Panc1 (cell line): ENCODE data around the gene CCDC57. TPM values are rescaled to one million over a fixed set of nuclear protein-coding genes. Genes with fewer than 3 reads are reported as not detected.

ENCODE experiments used
- ATAC-seq: fragments of 200-7000 bp; cut with Tn5 transposase; 2 replicates; pipeline ENCODE4 v1.9.1; 2020; ENCODE audit warnings: mild to moderate bottlenecking, moderate library complexity
- BruUV-seq: library from RNA; stranded (reverse); fragments of 400-500 nt; replicated peaks from 2 replicates; lab custom pipeline; 2021; lab: Mats Ljungman, UMichigan
- CTCF ChIA-PET: fragments of 300-600 bp; sonication (Branson Sonifier 250); formaldehyde crosslinking; loops from one replicate; lab custom pipeline; 2022; ENCODE audit warnings: antibody characterized with exemption; lab: Charles Lee
- POLR2A ChIA-PET: fragments of 300-600 bp; sonication (Branson Sonifier 250); formaldehyde crosslinking; loops from one replicate; lab custom pipeline; 2022; ENCODE audit warnings: antibody characterized with exemption; lab: Charles Lee
- DNase-seq: peaks from one replicate; pipeline ENCODE4 v3.0.0-alpha.2; 2010; ENCODE audit warnings: low read depth, low spot score
- H3K27ac ChIP-seq: 2 replicates; pipeline ENCODE4 v1.5.1; 2011; ENCODE audit warnings: mild to moderate bottlenecking, low read length, inconsistent platforms
- H3K27me3 ChIP-seq: fragments of 200-500 bp; sonication (Bioruptor generic); 2 replicates; pipeline ENCODE4 v1.6.0; 2014; ENCODE audit warnings: low read length, inconsistent platforms; ENCODE audit not compliant: control insufficient read depth, insufficient read depth
- H3K36me3 ChIP-seq: fragments of 200-500 bp; sonication (Bioruptor generic); 2 replicates; pipeline ENCODE4 v1.5.1; 2014; ENCODE audit warnings: inconsistent platforms, mild to moderate bottlenecking, low read length, moderate library complexity; ENCODE audit not compliant: control insufficient read depth, insufficient read depth
- H3K4me1 ChIP-seq: 2 replicates; pipeline ENCODE4 v1.5.1; 2011; ENCODE audit warnings: inconsistent platforms, mild to moderate bottlenecking, low read length, moderate library complexity; ENCODE audit not compliant: control insufficient read depth, insufficient read depth
- H3K4me3 ChIP-seq, 2 experiments: 2 replicates each; pipeline ENCODE4 v1.5.1; 2011 to 2012; ENCODE audit warnings: low read depth in 2 of 2, low read length in 2 of 2, mild to moderate bottlenecking in 2 of 2, inconsistent platforms in 1 of 2, moderate library complexity in 1 of 2
- H3K9me3 ChIP-seq: fragments of 200-500 bp; sonication (Bioruptor generic); 2 replicates; pipeline ENCODE4 v1.5.1; 2014; ENCODE audit warnings: low read depth, mild to moderate bottlenecking, inconsistent platforms, low read length, moderate library complexity; ENCODE audit not compliant: control insufficient read depth, insufficient read depth
- CTCF ChIP-seq: fragments of 450-650 bp; IDR thresholded peaks from 2 replicates; pipeline ENCODE4 v1.5.1; 2017; ENCODE audit warnings: mild to moderate bottlenecking
- POLR2AphosphoS5 ChIP-seq: IDR thresholded peaks from 2 replicates; pipeline ENCODE4 v1.6.1; 2012; ENCODE audit warnings: mild to moderate bottlenecking, low read depth, low read length, moderate library complexity
- REST ChIP-seq, 2 experiments: IDR thresholded peaks; 2 replicates each; pipeline ENCODE4 v1.6.1; 2011 to 2012; ENCODE audit warnings: low read depth in 2 of 2, control low read depth in 1 of 2, low read length in 1 of 2, mild to moderate bottlenecking in 1 of 2, moderate library complexity in 1 of 2; ENCODE audit not compliant: insufficient read depth in 1 of 2
- SIN3A ChIP-seq: IDR thresholded peaks from 2 replicates; pipeline ENCODE4 v1.6.1; 2012; ENCODE audit warnings: low read depth, mild to moderate bottlenecking, low read length, moderate library complexity, borderline replicate concordance; ENCODE audit not compliant: insufficient read depth
- TCF7L2 ChIP-seq: IDR thresholded peaks from 2 replicates; pipeline ENCODE4 v1.6.1; 2011; ENCODE audit warnings: mild to moderate bottlenecking, low read depth, low read length, inconsistent platforms
- in situ Hi-C: cut with HindIII; loops from 2 replicates; pipeline ENCODE4 v1.10.0; 2016; ENCODE audit warnings: low sequenced_read_pairs, low pct_unique_long_range_greater_than_20kb
- intact Hi-C: fragments of 100-400 bp; cut with micrococcal nuclease; formaldehyde crosslinking; loops from one replicate; pipeline ENCODE4 v1.10.0; 2022; ENCODE audit not compliant: unreplicated experiment
- total RNA-seq: library from RNA; stranded (reverse); gene quantifications from one replicate; pipeline ENCODE4 v1.2.1, GENCODE V29; 2021; ENCODE audit not compliant: unreplicated experiment

Gene CCDC57
- total RNA-seq, 1 experiment from 2014 or later = 63.6 TPM

GRCh38 chr17:82228278-82228841 lies 15.7 kb upstream of the CCDC57 start:
- CTCF ChIA-PET = interaction anchor here (1.8 kb wide), 1 partner anchor 22 kb away, joined by 12 read pairs; no protein-coding TSS in a partner anchor

GRCh38 chr17:82227629-82228277 lies 15.1 kb upstream of the CCDC57 start:
- intact Hi-C loops = no loop called here
- POLR2A ChIA-PET = interaction anchor here (0.6 kb wide), 1 partner anchor 29 kb away, joined by 7 read pairs; no protein-coding TSS in a partner anchor
- in situ Hi-C loops = no loop called here

More at GRCh38 chr17:82228278-82228841, 15.7 kb upstream of the CCDC57 start:
- DNase-seq (no peak), ATAC-seq (peak; percentile 21)
- peak overlapping the region; percentile 62 to 97 for H3K4me3 ChIP-seq
- H3K27ac ChIP-seq = peak overlapping the region; percentile 90
- peaks cover 15% of the 10 kb centered on the region for H3K36me3 ChIP-seq
- H3K4me1 ChIP-seq = peaks cover 23% of the 10 kb centered on the region
- no peaks in the 10 kb centered on the region for H3K27me3 ChIP-seq
- intact Hi-C loops (no loop called here), in situ Hi-C loops (no loop called here)
- no TSS peak for BruUV-seq
- POLR2A ChIA-PET = no interaction called here
- TF ChIP-seq REST (IDR thresholded peaks at IDR 0.05; ENCODE audit: insufficient read depth in 1 of 2, low read depth in 2 of 2, low read length in 1 of 2) (no peak), TCF7L2 (peak; percentile 82; the same call in 1 of the 2 replicates)
- no peaks in the 10 kb centered on the region for H3K9me3 ChIP-seq

More at GRCh38 chr17:82227629-82228277, 15.1 kb upstream of the CCDC57 start:
- BruUV-seq = TSS peak; percentile 79
- DNase-seq (no peak), ATAC-seq (no peak)
- Histone ChIP-seq H3K36me3 (peaks cover 15% of the 10 kb centered on the region), H3K4me1 (peaks cover 17% of the 10 kb centered on the region), H3K27me3 (no peaks in the 10 kb centered on the region), H3K27ac (peak overlapping the region; percentile 90), H3K4me3 (peak overlapping the region; percentile 62 to 97), H3K9me3 (no peaks in the 10 kb centered on the region)
- CTCF ChIA-PET = no interaction called here
- TF ChIP-seq TCF7L2 (no peak), CTCF (no peak), POLR2AphosphoS5 (no peak), SIN3A (no peak), REST (IDR thresholded peaks at IDR 0.05; ENCODE audit: insufficient read depth in 1 of 2, low read depth in 2 of 2, low read length in 1 of 2) (no peak)
